Measurements from ENCODE around the gene HSD17B4. TPM values are rescaled to one million over a fixed set of nuclear protein-coding genes. Genes with fewer than 3 reads are reported as not detected.

The HSD17B4 gene
- total RNA-seq = 138 and 148 TPM in 2 replicates

GRCh38 chr5:119452373-119453039 lies at the start of gene HSD17B4:
HSD17B4 (plus strand) TSS chr5:119452497; CDS start chr5:119452576, 79 bp downstream.

Small RNA genes lying within 50 kb of the gene (small RNA-seq; reads per million reads assigned to genes)
- not detected for gene RNA5SP190

Other genes with a start within 250 kb of the HSD17B4 start
- 18.0 and 18.4 TPM in 2 replicates for gene TNFAIP8, start 96.5 kb upstream of the HSD17B4 start, total RNA-seq
- gene FAM170A, start 177.1 kb downstream of the HSD17B4 start, total RNA-seq = not detected in 2 replicates

Measured in subcutaneous preadipocyte (primary cell).